Tibial nerve (tissue), 3 donors: ENCODE data around the gene SGSM1.

ENCODE experiments used
- POLR2A ChIP-seq, 2 donors: fragments of 450-650 bp; IDR thresholded peaks; one replicate each; pipeline ENCODE4 v1.6.1; 2017; ENCODE audit warnings: antibody characterized with exemption in 2 of 2, mild to moderate bottlenecking in 2 of 2, moderate library complexity in 2 of 2
- TF ChIP-seq, protein P1 (sequence below), 5 experiments: fragments of 200-600 bp in 3 of 5; fragments of 450-650 bp in 2 of 5; sonication (generic) in 3 of 5; IDR thresholded peaks; one replicate each; pipeline ENCODE4 v1.5.1; 2016 to 2019; ENCODE audit warnings: antibody characterized with exemption in 5 of 5, mild to moderate bottlenecking in 3 of 5, moderate library complexity in 2 of 5

DNA sequence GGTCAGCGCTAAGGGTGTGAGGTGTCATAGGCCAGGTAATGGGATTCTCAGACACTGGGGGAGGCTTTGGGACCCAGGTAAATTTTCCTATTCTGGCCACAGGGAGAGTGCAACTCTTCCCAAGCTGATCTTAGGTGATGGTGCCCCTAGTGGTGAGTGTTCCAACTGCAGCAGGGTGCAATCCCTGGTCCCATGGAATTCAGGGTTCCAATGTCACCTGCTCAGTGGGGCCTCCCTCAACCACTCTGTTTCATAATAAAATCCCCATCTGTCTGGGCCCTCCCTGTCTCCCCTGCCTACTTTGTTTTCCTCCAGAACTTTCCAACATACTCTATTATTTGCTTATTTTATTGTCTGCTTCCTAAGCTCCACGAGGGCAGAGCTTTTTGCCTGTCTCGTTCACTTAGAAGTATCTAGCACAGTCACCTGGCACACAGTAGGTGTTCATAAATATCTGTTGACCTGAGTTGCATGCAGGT is 2.9 kb upstream of the SGSM1 start:
- TF ChIP-seq, protein P1, sequence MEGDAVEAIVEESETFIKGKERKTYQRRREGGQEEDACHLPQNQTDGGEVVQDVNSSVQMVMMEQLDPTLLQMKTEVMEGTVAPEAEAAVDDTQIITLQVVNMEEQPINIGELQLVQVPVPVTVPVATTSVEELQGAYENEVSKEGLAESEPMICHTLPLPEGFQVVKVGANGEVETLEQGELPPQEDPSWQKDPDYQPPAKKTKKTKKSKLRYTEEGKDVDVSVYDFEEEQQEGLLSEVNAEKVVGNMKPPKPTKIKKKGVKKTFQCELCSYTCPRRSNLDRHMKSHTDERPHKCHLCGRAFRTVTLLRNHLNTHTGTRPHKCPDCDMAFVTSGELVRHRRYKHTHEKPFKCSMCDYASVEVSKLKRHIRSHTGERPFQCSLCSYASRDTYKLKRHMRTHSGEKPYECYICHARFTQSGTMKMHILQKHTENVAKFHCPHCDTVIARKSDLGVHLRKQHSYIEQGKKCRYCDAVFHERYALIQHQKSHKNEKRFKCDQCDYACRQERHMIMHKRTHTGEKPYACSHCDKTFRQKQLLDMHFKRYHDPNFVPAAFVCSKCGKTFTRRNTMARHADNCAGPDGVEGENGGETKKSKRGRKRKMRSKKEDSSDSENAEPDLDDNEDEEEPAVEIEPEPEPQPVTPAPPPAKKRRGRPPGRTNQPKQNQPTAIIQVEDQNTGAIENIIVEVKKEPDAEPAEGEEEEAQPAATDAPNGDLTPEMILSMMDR (IDR thresholded peaks at IDR 0.05), result peak; percentile 56 to 87 (median 81)
- no peak for TF ChIP-seq POLR2A (IDR thresholded peaks at IDR 0.05)
